Measurements from ENCODE around the gene NCR3LG1.

GRCh38 chr11:17350455-17351171, 987 bp upstream of the NCR3LG1 start:
- no peak for TF ChIP-seq POLR2AphosphoS5 (IDR thresholded peaks at IDR 0.05; ENCODE audit: low read depth, low read length)
- no peak for TF ChIP-seq TEAD4 (IDR thresholded peaks at IDR 0.05; ENCODE audit: borderline replicate concordance, insufficient read depth)
- no peak for TF ChIP-seq CTCF (IDR thresholded peaks at IDR 0.05)
- no peak for TF ChIP-seq PBX3 (IDR thresholded peaks at IDR 0.05)
- TF ChIP-seq CHD2 (IDR thresholded peaks at IDR 0.05; ENCODE audit: low read length, partially characterized antibody) = no peak
- no peak for TF ChIP-seq SIN3A (IDR thresholded peaks at IDR 0.05; ENCODE audit: borderline replicate concordance, low read depth, low read length)
- no peak for TF ChIP-seq MAX (IDR thresholded peaks at IDR 0.05; ENCODE audit: low read depth)
- no peak for TF ChIP-seq YY1 (IDR thresholded peaks at IDR 0.05; ENCODE audit: low read depth)
- no peak for TF ChIP-seq REST (IDR thresholded peaks at IDR 0.05; ENCODE audit: low read depth, low read length)
